GM19351 (cell line): Measurements from ENCODE around the gene SLC10A1.

Experiments
- ATAC-seq: cut with Tn5 transposase; IDR thresholded peaks from one replicate; pipeline ENCODE4 v1.9.1; 2021; ENCODE audit warnings: mild to moderate bottlenecking, moderate library complexity; ENCODE audit not compliant: unreplicated experiment

The SLC10A1 gene

DNA sequence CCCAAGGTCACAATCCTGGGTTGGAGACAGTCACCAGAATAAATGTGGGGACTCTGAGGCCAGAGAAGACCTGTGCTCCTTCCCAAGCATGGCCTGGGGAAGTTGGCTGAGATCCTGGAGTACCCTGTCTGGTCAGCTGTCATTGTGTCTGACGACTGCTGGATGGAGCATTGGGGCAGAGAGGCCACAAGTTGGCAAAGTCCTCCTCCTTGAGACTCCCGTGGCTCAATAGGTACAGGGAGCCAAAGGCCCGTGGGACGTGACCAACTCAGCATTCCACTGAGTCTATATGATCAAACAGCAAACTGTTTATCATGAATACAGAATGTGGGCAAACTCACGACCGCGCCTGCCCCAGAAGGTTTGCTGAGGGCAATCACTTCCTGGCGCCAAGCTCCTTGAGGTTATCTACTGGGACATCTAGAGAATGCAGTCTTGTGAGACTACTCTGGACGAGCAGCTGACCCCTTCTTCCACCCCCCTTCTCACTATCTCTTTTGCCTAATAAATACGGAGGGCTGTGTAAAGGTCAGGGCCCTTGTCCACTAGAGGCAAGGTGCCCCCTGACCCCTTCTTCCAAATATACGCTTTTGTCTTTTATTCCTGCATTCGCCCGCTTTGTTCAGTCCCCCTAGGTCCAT lies 14.3 kb upstream of the SLC10A1 start:
- no peak for ATAC-seq

DNA sequence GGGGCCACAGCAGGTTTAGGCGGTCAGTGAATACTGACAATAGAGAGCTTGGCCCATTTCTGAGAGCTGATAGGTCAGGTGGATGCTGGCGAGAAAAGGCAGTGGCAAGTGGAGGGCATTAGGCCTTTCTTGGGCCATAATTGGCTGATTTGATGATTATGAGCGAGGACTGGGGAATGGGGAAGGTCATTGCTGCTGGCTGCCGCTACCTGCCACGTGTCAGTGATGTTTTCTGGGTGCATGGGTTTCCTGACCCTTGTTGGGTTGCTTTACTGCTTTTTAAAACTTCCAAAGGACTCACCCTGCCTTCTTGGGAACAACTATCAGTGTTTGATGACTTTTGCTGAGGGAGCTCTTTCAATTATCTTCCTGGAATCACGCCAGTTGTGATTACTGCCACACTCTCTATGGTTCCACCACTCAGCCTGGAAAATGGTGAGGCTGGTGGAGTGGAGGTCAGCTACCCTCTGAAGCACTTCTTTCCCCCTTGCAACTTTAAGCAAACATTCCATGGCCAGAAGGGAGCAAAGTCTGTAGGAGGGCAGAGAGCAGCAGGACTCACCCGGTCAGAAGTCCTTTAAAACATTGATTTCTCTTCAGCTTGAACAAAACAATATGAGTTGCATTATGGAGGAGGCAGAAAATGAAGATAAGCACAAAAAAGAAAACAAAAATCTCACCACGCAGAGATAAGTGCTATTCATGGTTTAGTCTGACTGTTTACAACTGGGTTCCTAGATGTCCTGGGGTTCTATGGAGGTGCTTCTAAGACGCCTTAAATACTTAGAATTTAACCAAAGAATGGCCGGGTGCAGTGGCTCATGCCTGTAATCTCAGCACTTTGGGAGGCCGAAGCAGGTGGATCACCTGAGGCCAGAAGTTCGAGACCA lies 12.1 kb upstream of the SLC10A1 start:
- no peak for ATAC-seq

DNA sequence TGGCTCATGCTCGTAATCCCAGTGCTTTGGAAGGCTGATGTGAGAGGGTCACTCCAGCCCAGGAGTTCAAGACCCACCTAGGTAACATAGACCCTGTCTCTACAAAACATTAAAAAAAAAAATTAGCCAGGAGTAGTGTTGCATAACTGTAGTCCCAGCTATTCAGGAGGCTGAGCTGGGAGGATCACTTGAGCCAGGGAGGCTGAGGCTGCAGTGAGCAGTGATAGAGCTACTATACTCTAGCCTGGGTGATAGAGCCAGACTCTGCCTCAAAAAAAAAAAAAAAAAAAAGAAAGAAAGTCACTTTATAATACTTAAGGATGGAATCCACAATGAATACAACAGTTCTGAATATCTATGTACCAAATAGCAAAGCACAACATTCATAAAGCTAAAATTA lies 10.2 kb upstream of the SLC10A1 start:
- no peak for ATAC-seq

DNA sequence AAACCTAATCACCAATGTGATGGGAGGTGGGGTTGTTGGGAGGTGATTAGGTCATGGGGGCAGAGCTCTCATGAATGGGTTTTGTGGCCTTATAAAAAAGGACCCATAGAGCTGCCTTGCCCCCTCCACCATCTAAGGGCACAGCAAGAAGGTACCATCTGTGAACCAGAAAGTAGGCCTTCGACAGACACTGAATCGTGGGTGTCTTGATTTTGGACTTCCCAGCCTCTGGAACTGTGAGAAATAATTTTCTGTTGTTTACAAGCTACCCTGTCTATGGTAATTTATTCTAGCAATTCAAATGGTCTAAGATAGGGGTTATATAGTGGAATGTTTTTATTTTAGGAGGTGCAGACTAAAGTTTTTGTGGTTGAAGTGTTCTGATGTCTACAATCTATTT lies 7.9 kb upstream of the SLC10A1 start:
- ATAC-seq: no peak

DNA sequence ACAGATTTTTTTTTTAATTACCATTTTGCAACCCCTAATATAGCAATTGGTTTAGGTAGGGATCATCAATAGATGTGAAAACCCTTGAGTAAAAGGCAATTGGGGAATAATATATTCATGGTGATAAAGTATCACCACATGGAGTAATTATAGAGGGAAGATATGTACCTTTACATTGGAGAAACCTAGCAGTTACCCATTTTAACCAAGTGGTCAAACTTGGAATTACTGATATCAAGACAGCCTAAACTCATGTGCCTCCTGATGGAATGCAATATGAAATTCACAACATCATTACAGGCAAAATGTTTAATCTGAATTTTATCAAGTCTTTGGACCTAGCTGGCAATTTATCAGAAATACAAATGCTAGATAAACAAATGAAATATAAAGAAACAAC lies 6.7 kb upstream of the SLC10A1 start:
- no peak for ATAC-seq

DNA sequence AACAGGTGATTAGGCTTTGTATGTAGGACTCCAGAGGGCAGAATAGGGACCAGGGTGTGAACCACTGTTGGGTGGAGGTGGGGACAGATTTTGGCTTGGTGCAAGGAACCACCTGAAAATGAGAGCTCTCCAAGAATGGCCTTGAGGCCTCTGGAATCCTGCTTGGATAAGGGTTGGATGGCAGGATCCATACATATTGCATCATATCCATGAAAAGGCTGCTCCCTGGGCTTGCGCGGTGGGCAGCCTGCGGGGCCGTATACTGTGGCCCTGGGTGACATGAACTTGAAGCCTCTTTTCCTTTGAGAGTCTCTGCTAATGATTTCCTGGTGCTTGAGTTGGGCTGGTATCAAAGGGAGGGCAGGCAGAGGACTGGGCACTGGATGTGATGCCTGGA lies 1.3 kb upstream of the SLC10A1 start:
- ATAC-seq: no peak

DNA sequence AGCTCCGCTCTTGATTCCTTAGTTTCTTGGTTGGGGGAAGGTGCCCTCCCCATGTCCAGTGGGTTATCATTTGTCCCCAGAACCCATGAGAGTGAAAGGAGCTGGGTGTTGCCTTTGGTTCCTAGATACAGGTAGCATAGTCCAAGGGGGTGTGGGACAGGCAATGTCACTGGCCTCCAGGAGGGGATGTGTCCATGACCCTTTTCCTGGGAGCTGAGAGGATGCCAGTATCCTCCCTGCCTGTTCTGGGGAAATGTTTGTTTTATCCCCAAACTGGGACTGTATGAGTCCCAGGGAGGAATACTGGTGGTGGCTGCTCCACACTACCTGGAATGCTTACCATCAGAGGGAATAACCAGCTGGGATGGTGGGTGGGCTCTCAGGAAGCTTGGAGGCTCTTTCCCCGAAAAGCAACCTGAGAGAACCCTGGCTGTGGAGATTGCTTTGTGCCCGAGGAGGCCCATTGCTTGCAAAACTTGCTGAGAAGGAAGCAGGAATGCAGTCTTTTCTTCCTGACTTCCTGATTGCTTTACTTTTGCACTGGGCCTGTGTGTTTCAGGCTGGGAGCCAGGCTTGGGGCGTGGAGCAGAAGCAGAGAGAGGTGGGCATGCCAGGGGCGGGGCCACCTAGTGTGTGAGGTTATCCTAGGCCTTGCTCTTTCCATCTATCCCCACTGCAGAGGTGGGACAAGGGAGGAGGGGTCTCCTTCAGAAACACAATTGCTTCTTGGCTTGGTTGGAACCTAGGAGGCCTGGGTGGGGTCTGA lies 715 bp upstream of the SLC10A1 start:
- no peak for ATAC-seq

DNA sequence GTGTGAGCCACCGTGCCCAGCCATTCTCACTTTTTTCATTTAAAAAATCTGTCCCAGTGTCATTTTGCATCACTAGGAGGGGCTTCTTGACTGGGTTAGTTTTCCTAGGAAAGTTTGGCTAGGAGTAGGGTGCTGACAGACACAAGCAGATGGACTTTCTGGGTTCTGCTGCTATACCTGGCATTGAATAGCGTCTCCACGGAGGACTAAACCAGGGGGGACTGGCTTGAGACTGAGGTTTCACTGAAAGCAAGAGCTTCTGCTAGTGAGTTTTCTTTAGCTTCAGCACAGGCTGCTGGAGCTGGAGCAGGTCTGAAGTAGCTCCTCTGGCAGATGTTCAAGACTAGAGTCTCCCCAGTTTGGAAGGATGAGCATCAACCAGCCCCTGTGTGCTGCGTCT lies 1.4 kb downstream of the SLC10A1 start:
- no peak for ATAC-seq

DNA sequence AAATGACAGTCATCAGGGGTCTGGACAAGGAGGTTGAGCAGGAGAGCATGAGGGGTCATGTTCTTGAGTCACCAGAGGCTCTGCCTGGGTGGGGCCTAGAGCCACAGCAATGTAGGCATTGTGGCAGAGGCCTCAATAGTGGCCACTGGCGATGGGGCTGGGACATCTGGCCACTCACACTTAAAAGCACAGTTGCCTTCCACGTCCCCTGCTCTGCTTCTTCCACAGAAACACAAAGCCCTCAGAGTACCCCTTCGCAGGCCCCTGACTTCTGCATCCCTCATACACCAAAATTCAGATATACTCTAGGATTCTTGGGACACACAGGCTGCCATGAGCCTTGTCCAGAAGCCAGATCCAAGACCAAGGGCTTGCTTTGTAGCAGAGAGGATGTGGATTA lies 2.2 kb downstream of the SLC10A1 start:
- ATAC-seq: no peak

DNA sequence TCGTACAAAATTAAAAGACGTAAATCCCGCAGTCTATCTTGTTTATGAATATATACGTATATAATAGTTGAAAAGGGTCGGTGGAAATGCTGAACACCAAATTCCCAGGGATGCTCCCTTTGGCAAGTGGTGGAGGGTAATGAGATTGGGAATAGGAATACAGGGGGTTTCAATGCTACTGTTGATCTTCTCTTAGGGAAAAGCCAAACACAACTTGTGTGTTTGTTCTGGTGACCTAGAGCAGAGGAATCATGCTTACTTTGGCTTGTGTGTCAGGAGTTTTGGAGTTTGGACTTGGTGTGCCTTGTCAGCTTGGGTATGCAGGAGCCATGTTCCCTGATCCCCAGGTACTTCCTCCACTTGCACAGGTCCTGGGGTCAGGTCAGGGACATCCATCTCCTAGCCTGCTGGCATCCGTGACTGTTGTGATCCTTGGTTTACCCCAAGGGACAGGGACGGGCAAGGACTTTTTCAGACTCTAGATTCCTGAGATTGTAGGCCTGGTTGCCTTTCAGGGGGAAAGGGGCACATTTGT lies 4.1 kb downstream of the SLC10A1 start:
- ATAC-seq: no peak

DNA sequence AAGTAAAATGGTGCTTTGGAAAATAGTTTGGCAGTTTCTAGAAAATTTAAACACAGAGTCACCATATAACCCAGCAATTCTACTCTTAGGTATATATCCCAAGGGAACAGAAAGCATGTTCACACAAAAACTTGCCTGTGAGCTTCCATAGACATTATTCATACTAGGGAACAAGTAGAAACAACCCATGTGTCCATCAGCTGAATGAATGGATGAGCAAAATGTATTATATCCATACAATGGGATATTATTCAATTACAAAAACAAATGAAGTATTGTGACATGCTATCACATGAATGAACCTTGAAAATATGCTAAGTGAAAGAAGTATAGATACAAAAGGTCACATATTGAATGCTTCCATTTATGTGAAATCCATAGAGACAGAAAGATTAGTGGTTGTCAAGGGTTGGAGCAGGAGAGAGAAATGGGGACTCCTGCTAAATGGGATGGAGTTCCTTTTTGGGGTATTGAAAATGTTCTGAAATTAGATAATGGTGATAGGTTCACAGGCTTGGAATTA lies 7.9 kb downstream of the SLC10A1 start:
- no peak for ATAC-seq

DNA sequence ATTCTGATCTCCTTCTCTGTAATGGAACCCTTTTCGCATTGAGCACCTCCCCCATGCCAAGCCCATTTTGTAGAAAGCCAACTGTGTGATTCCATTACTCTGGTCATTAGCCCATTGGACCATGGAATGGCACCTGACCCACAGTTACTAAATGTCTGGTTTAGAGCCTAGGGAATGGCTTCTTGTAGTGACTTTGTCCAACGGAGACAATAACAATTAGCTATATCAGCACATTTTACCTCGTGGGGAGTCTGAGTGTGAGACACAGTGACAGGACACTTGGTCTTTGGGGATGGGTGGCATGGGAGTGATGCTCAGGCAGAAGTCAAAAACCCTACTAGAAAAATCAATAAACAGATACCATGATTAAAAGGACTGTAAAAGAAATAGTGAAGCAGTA lies 10.4 kb downstream of the SLC10A1 start:
- no peak for ATAC-seq

DNA sequence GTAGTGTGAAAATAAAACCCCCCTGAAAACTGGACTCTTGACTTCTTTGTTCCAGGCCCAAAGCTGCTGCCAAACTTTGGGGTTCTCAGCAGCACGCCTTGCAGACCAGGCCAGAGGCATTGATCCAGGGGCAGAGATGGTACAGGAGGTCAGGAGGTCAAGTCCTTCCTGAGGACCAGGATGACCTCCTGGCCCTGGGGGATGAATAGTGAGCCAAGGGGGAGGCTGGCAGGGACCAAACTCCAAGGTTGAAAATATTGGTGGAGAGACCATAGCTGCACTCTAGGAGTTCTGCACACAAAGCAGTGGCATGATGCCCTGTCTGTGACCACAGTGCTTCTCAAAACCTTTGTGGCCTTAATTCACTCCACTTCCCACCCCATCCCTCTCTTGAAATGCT lies 12.1 kb downstream of the SLC10A1 start:
- ATAC-seq: no peak

DNA sequence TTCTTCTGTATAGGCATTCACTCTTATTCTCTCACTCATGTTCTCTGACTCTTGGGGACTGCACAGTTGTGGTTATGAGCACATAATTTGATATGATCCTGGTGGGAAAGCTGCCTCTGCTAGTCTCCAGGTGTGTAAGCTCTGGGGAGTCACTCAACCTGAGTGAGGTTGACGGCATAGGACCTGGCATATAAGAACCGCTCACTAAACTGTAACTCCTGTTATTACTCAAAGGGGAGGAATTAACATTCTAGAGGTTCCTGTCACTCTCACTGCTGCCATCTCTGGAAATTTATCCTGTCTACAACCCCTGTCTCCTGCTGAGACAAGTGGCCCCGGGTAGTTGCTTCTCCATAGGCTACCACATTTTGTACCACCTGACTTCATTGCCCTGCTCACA lies 16.1 kb downstream of the SLC10A1 start:
- ATAC-seq: no peak

DNA sequence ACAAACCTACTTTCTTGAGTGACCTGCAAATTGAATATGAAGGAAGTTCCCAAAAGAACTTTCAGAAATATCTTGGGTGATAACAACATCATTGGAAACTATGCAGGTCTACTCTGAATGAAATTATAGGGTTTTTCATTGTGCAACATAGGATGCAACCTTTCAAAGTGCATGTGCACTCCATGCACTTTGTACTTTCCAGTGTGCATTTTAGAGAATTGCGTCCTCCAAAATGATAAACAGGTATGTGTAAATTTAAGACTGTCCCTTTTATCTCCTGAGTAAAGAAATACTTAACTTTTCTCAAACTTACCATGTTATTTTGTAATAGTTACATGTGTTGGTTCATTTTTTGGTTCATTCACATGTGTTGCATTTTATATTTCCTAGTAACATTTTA lies 16.9 kb downstream of the SLC10A1 start:
- no peak for ATAC-seq

DNA sequence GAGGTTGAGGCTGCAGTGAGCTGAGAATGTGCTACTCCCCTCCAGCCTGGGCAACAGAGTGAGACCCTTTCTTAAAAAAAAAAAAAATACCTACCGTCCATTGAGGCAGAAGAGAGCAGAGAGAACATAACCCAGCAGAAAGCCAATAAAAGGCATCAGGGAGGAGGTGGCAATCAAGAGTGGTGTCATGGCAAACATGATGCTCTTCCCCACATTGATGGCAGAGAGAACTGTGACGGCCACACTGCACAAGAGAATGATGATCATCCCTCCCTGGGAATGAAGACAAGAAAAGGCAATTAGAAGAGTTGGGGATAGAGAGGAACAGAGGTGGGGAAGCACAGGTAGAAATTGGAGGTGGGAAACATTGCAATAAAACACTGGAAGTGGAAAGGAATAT lies 18.0 kb downstream of the SLC10A1 start:
- ATAC-seq: no peak

DNA sequence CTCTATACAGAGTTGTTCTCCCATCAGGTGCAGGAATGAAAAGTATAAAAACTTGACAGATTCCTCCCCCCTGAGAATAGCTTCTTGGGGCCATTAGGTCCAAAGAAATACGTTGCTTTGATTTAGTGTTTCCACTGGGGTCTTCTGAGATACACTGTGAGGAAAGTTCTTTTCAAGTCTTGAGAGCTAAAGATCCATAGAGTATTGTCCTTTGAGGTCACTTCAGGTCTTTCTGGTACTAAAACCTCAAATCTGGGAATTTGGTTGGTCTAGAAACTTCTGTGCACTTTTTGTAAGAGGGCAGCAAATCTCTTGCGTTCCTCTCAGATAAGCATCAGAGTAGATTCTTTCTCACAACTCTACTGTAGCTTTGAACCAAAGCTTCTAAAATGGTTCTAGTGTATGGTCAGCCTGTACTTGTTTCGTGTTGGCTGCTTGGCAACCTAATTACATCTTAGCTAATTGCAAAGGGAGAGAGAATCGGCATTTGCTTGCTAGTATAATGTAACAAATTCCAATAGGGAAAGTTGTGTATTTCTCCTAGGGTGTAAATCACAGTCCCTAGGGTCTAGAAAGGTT lies 20.1 kb downstream of the SLC10A1 start:
- no peak for ATAC-seq

DNA sequence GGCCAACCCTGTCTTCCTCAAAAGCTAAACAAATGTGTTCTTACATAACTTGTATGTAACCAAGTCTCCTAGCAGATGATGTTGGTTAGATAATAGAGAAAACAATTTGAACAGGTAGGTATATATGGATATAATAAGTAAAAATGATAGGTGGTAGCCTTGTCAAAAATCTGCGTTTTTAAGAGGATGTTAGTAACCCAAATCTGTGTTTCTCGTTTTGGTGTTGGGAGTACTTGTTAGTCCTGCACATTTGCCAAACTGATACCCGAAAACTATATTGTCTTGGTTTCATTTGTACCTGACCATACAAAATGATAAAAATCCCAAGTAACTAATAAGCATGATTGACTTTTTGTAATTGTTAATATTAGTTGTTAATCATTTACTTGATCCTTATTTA lies 22.0 kb downstream of the SLC10A1 start:
- no peak for ATAC-seq

DNA sequence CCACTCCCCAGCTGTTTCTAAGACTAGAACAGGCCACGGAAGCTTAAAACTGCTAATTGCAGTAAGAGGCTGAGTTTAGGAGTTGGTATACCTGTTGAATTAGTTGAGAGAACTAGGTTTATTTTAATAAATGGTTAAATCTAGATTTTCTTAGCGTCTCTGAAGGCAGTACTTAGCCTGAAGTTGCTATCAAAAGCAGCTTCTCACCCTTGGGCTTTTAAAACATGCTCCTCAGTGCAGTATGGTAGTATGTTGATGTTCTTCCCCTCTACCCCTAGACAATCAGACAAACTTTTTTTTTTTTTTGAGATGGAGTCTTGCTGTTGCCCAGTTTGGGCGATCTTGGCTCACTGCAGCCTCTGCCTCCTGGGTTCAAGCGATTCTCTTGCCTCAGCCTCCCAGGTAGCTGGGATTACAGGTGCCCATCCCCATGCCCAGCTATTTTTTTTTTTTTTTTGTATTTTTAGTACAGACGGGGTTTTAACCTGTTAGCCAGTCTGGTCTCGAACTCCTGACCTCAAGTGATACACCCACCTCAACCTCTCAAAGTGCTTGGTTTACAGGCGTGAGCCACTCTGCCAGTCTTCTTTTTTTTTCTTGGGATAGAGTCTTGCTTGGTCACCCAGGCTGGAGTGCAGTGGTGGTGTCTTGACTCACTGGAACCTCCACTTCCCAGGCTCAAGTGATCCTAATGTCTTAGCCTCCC lies 23.3 kb downstream of the SLC10A1 start:
- no peak for ATAC-seq
